ENCODE measurements around the gene C1RL. TPM values are rescaled to one million over a fixed set of nuclear protein-coding genes. Genes with fewer than 3 reads are reported as not detected.
"Not testable (repeated sequence)": the region's sequence is repeated elsewhere in the genome, so short reads cannot be mapped to it uniquely, and the experiment has no call there.

Gene C1RL
- polyA plus RNA-seq, 3 donors = 34.0 to 47.8 (median 35.1) TPM

DNA sequence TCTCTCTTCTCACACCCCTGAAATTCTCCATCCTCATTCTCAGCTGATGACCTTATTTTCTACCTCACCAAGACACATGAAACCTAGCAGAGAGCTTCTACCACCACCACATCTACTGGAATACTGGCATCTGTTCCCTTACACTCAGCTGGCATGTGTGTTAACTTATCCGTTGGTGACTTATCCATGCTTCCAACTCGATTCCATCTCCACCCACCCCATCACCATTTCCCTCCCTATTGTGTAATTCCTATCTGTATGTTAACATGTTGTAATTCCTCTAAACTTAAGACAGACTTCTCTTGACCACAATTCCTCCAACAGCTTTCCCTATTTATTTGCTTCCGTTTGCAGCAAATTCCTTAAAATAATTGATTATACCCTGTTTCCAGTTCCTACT is 33.1 kb downstream of the C1RL start:
- no peak for DNase-seq (ENCODE audit: extremely low read depth in 1 of 11, low read depth in 9 of 11, low spot score in 4 of 11)

DNA sequence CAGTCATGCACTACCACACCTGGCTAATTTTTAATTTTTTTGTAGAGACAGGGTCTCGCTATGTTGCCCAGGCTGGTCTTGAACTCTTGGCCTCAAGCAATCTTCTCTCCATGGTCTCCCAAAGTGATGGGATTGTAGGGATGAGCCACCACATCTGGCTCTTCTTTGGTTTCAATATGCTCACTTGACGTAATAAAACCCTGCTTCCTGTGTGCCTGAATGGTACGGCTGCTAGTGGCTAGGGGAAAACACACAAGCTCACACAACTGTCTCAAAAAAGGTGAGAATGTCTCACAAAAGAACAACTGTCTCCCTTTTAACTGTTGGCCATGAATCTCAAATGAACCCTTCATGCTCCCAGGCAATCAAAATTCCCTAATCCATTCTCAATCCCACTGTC is 33.5 kb downstream of the C1RL start:
- DNase-seq (ENCODE audit: extremely low read depth in 1 of 11, low read depth in 9 of 11, low spot score in 4 of 11) = no peak

DNA sequence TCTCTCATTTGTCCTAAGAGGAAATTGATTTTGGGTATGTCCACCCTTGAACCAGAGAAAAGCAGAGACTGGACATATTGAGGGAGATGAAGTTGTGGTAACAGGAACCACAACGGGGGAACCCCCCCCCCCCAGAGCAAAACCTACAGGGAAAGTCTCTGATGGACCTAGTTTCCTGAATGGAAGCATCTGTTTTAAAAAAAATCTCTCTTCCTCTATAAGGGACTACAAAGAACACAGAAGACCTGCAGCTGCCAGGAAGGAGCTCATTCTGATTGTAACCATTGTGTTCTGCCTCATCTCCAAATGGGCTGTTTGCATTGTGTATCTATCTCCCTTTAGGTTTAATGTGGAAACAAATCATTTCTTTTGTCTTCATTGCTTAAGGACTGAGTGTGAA is 35.1 kb downstream of the C1RL start:
- no peak for DNase-seq (ENCODE audit: extremely low read depth in 1 of 11, low read depth in 9 of 11, low spot score in 4 of 11)

DNA sequence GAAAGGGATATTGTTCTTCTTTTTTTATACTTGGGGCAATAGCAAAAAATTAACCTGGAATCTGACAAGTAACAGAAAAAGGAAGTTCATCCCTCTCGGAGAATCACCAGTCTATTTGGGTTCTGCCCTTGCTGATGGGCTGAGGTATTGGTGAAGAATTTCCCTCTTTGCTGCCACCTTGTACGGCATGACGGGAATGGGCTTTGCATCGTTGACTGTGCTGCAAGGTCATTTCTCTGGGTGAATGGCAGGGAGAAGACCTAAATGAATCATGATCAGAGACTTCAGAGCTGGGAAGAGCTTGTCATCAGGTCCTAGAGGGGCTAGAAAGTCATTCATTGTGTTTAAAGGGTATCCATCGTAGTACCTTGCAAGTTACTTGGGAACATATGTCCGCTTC is 36.5 kb downstream of the C1RL start:
- DNase-seq (ENCODE audit: extremely low read depth in 1 of 11, low read depth in 9 of 11, low spot score in 4 of 11) = no peak

DNA sequence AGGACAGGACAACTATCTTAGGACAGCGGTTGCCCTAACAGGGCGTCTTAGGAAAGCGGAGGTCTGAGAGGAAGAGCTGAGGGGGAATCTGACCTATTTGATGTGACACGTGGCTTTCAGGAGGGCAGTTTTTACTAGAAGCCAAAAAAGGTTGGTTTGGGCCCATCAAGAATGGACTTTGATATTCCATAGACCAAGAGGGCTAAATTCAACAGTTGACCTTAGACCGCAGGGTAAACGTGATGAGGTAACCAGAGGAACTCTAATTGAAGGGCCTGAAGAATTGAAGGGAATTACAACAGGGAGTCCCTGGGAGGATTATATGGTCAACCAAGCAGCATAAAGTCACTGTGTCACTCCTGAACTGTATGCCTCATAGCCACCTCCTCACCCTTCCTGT is 37.0 kb downstream of the C1RL start:
- no peak for DNase-seq (ENCODE audit: extremely low read depth in 1 of 11, low read depth in 9 of 11, low spot score in 4 of 11)

DNA sequence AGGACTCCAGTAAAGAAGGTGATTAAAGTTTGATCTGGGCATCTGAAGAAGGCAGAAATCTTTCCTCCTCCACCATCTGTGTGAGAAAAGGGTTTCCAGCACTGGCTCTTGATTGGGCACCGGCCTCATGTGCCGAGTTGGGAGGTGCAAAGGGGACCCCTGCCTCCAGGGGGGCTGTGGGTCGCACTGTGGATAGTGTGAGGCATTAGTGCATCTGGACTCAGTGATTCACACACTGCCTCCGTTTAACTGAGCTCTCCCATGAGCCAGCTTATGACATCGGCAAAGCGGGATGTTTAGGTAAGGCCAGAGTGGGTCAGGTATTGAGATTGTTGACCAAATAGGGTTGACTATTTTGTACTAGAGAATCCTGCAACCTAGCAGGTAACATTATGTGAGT is 39.6 kb downstream of the C1RL start:
- no peak for DNase-seq (ENCODE audit: extremely low read depth in 1 of 11, low read depth in 9 of 11, low spot score in 4 of 11)

DNA sequence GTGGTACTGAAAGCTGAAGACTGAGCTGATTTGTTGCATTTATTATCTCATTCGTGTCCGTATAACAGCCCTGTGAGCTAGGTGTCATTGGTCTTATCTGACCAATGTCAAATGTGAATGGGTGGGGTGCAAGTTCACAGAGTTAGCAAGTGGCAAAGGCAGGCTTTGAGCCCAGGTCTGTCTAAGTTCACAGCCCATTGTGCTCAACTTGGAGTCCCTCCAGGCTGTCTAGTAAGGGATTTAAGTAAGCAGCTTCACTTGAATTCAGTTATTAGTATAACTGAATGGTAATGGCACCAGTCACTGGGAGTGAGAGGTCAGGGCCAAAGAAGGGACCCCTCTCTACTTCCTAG is 40.0 kb downstream of the C1RL start:
- no peak for DNase-seq (ENCODE audit: extremely low read depth in 1 of 11, low read depth in 9 of 11, low spot score in 4 of 11)

DNA sequence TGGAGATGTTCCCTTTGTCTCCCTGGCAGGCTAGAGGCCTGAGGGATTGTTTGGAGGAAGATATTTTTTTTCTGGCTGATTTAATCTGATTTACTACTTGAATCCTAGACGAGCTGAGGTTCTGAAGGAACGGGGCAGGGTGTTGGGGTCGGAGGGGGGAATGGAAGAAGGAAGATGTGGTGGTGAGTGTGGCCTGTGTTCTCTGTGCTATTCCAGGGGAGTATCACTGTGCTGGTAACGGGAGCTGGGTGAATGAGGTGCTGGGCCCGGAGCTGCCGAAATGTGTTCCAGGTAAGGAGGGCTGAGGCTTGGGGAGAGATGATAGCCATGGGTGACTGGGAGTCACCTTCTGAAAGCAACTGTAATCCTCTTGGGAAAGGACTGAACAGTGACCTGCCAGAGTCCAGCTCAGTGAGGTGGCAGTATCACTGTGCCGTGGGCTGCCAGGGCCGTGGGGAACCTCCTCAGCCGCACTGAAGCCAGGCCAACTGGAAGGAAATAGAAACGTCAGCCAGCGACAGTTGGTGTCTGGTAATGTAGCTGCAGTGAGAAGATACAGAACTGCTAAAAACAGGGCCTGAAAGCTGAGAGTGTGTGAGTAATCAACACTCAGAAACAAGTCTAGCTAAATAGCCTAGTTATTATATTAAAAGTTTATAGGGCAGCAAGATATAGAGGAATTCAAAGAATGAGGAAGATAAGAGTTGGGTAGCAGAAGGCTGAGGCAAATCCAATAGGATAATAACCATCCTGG is 40.6 kb downstream of the C1RL start:
- no peak for DNase-seq (ENCODE audit: extremely low read depth in 1 of 11, low read depth in 9 of 11, low spot score in 4 of 11)

DNA sequence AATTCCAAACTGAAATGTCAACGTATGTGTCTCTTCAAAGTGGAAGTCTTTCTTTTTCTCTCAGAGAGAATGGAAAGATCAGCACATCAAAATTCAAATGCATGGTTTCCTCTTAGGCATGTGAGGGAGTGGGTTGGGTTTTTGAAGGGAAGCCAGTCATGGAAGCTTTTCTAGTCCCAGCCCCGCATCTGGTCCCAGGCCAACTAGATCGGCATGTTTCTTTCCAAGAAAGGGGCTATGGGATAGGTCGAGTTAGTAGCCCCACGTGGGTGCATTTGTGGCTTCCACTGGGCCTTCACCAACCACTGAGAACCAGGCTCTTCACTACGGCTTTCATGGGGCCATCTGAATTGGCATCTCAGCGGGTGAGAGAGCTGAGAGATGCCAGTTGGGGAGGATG is 41.9 kb downstream of the C1RL start:
- no peak for DNase-seq (ENCODE audit: extremely low read depth in 1 of 11, low read depth in 9 of 11, low spot score in 4 of 11)

DNA sequence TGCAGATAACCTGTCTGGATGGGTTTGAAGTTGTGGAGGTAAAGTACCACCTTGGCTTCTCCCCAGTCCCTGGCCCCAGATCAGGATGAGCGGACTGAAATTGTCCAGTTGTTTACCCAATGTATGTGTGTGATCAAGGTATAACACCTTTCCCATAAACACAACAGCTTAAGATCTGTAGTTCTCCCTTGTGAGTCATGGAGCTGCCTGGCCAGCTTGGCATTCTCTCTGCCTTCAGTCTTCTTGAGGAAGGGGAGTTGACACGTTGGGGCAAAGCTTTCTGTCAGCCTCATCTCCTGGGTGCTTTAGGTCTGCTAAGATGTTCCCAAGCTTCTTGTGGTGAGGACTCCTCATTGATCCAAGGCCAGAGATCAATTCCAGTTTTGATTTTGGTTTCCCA is 42.4 kb downstream of the C1RL start:
- no peak for DNase-seq (ENCODE audit: extremely low read depth in 1 of 11, low read depth in 9 of 11, low spot score in 4 of 11)

DNA sequence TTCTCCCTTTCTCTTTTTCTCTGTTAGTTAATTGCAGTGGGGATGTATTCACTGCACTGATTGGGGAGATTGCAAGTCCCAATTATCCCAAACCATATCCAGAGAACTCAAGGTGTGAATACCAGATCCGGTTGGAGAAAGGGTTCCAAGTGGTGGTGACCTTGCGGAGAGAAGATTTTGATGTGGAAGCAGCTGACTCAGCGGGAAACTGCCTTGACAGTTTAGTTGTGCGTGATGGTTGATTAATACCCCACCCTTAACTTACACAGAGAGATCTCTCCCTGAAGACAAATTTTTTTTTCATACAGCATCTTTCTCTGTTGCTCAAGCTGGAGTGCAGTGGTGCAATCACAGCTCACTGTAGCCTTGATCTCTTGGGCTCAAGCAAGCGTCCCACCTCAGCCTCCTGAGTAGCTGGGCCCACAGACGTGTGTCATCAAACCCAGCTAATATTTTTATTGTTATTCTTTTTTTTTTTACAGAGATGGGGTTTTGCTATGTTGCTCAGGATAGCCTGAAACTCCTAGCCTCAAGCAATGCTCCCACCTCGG is 43.9 kb downstream of the C1RL start:
- DNase-seq (ENCODE audit: extremely low read depth in 1 of 11, low read depth in 9 of 11, low spot score in 4 of 11) = no peak

DNA sequence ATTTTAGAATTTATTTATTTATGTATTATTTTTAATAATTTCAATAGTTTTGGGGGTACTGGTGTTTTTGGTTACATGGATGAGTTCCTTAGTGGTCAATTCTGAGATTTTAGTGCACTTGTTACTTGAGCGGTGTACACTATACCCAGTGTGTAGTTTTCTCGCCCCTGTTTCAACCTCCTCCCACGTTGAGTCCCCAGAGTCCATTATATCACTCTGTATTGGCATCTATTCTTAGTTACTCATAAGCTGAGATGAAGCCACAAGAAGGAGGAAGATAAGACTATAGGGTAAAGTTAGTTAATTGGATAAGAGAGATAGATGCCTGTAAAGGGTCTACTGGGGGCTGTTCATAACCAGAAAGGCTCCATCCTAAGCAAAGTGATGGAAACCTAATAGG is 44.5 kb downstream of the C1RL start:
- no peak for DNase-seq (ENCODE audit: extremely low read depth in 1 of 11, low read depth in 9 of 11, low spot score in 4 of 11)

DNA sequence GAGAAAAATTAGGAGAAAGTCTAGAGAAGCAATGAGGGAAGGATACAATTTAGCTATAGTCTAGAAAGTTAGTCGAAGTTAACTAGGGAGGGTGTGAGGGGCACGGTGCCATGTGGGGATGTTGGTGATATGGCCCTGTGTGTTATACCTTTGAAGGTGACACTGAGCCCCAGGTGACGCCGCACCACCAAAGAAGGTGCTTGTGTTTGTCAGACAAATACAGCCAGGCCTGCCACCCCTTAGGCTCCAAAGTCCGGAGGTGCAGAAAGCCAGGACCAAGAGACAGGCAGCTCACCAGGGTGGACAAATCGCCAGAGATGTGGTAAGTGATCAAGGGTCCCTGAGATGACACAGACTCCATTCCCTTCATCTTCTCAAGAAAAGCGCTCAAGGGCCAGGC is 47.4 kb downstream of the C1RL start:
- no peak for DNase-seq (ENCODE audit: extremely low read depth in 1 of 11, low read depth in 9 of 11, low spot score in 4 of 11)

DNA sequence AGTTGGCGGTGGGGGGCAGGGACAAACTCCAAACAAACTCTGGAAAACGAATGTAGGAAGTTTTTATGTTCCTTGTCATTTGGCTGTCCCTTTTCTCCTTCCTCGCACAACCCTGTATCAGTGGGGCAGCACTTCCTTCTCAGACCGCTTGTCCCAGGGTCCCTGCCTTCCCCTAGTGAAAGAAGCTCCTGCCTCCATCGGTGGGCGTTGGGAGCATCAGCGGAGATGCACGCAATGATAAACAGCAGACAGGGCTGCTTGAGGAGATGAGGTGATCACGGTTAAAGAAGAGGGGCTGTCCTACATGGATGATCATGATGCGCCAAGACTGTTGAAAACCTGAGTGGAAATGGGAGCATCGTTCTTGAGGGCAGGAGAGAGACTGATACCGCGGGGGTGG is 47.9 kb downstream of the C1RL start:
- no peak for DNase-seq (ENCODE audit: extremely low read depth in 1 of 11, low read depth in 9 of 11, low spot score in 4 of 11)

DNA sequence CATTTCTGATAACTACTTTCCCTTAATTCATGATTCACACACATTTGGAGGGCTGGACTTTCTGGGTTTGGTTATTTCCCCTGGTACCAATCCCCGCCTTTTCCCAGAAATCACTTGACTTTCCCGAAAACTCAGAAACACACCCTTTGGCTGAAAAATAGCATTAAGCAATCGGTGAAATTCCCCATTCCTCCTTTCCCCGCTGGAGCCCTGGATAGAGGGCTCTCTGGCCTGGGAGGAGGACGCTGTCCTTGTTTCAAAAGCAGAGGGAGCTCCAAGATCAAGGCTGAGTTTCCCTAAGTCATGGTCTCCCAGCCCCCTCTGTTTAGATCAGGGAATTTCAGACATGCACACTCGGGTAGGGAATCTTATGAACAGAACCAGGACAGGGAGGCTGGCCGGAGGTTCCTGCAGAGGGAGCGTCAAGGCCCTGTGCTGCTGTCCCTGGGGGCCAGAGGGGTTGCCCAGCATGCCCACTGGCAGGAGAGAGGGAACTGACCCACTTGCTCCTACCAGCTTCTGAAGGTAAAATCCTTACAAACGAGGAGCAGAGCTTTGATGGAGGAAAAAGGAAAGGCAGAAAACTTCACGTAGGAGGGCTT is 48.6 kb downstream of the C1RL start, which contains the start of gene C1S:
Gene C1S (plus strand): TSS at position 366 of the 602 bp plus-strand sequence. CDS start 1,195 bp downstream, outside the sequence.
- DNase-seq (ENCODE audit: extremely low read depth in 1 of 11, low read depth in 9 of 11, low spot score in 4 of 11) = peak; percentile 62 to 88 (median 76)

DNA sequence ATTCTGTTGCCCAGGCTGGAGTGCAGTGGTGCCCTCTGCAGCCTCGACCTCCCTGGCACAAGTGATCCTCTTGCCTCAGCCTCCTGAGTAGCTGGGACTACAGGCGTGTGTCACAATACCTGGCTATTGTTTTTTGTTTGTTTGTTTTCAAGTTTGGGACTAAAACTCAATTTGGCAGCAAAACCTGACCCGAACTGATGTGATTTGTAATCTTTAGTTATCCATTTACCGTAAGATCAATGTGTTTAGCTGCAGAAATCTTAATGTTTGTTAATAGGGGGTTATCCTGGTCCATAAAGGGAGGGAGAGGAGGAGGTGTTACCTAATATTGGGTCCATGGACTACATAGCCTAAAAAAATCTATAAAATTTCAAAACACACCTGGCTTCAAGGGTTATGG is 49.2 kb downstream of the C1RL start:
- no peak for DNase-seq (ENCODE audit: extremely low read depth in 1 of 11, low read depth in 9 of 11, low spot score in 4 of 11)

DNA sequence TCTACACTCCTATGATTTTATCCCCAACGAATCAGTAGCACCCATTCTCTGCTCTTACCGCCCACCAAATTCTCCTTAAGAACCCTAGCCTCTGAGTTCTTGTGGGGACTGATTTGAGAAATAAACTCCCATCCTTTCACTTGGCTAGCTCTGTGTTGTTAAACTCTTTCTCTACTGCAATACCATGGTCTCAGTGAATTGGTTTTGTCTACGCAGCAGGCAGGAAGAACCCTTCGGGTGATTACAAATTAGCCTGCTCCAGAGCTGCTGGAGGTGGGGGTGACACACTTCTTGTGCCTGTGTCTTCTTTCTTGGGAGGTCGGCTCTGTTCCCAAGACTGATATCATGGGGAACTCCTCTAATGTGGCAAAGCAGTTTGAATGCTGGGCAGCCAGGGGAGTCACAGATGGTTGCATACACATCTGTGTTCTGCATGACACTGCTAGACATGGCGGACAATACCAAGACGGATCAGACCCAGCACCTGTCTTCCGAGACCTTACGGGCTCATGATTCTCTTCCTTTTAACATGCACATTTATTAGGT is 50.1 kb downstream of the C1RL start:
- DNase-seq (ENCODE audit: extremely low read depth in 1 of 11, low read depth in 9 of 11, low spot score in 4 of 11) = no peak

DNA sequence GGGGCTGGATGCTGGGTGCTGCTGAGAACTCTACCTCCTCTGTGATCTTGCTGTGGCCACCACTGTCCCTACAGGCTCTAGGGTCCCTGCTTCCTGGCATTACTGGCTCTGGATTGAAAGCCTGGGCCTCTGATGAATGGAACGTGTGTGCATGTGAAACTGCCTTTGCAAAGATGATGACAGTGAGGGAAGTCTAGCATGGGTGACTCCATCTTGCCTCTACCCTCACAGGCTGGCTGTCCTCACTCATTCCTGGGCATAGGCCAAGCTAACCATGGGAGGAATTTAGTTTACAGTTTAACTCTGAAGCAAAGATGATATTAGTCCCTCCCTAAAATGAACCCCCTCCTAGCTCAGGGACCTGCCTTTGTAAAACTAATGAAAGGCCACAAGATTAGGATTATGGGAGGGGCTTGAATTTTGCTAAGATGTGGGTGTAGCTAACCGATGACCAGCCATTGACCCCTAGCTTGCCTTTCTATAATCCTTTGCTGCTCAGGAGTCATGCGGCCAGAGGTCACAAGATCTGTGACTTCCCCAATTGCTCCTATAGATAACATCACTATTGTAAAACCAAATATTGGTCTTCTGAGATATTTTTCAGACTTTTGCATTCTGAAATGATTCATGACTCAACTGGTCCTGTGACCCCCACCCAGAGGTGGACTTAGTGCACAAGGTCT is 50.7 kb downstream of the C1RL start:
- no peak for DNase-seq (ENCODE audit: extremely low read depth in 1 of 11, low read depth in 9 of 11, low spot score in 4 of 11)

DNA sequence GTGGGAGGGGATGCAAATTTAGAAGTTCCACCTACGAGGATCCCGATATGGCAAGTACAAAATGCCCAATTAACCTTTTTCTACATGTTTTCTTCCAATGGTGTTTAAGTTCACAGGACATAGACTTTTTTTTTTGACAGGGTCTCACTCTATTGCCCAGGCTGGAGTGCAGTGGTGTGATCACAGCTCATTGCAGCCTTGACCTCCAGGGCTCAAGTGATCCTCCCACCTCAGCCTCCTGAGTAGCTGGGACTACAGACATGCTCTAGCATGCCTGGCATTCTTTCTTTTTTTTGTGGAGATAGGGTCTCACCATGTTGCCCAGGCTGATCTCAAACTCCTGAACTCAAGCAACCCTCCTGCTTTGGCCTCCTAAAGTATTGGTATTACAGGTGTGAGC is 53.3 kb downstream of the C1RL start:
- DNase-seq (ENCODE audit: extremely low read depth in 1 of 11, low read depth in 9 of 11, low spot score in 4 of 11) = not testable (repeated sequence)

DNA sequence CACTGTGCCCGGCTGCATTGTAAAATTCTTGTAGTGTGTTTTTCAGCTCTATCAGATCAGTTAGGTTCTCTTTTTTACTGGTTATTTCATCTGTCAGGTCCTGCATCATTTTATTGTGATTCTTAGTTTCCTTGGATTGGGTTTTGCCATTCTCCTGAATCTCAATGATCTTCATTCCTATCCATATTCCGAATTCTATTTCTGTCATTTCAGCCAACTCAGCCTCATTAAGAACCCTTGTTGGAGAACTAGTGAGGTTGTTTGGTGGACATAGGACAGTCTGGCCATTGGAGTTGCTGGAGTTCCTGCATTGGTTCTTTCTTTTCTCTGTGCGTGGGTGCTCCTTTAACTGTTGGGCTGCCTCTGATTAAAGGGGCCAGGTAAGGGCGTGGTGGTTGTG is 54.1 kb downstream of the C1RL start:
- DNase-seq (ENCODE audit: extremely low read depth in 1 of 11, low read depth in 9 of 11, low spot score in 4 of 11) = no peak

Measured in renal cortex interstitium (tissue), 11 donors.